Vagina (tissue), 2 donors: ENCODE results near the gene PRDM2.

Experiments used
- CTCF ChIP-seq, 3 experiments: fragments of 450-650 bp in 2 of 3; fragments of 200-600 bp in 1 of 3; sonication (generic) in 1 of 3; IDR thresholded peaks; one replicate each; pipeline ENCODE4 v1.5.1; 2017 to 2019; ENCODE audit warnings: antibody characterized with exemption in 3 of 3, mild to moderate bottlenecking in 2 of 3, moderate library complexity in 2 of 3
- POLR2A ChIP-seq, 2 donors: fragments of 450-650 bp; IDR thresholded peaks; one replicate each; pipeline ENCODE4 v1.6.1; 2017; ENCODE audit warnings: antibody characterized with exemption in 2 of 2, mild to moderate bottlenecking in 2 of 2, moderate library complexity in 2 of 2
- POLR2AphosphoS5 ChIP-seq, 2 donors: sonication (generic); formaldehyde crosslinking; IDR thresholded peaks; one replicate each; pipeline ENCODE4 v1.9.0; 2017; ENCODE audit warnings: antibody characterized with exemption in 2 of 2, mild to moderate bottlenecking in 2 of 2, low read depth in 1 of 2; ENCODE audit not compliant: insufficient read depth in 1 of 2

DNA sequence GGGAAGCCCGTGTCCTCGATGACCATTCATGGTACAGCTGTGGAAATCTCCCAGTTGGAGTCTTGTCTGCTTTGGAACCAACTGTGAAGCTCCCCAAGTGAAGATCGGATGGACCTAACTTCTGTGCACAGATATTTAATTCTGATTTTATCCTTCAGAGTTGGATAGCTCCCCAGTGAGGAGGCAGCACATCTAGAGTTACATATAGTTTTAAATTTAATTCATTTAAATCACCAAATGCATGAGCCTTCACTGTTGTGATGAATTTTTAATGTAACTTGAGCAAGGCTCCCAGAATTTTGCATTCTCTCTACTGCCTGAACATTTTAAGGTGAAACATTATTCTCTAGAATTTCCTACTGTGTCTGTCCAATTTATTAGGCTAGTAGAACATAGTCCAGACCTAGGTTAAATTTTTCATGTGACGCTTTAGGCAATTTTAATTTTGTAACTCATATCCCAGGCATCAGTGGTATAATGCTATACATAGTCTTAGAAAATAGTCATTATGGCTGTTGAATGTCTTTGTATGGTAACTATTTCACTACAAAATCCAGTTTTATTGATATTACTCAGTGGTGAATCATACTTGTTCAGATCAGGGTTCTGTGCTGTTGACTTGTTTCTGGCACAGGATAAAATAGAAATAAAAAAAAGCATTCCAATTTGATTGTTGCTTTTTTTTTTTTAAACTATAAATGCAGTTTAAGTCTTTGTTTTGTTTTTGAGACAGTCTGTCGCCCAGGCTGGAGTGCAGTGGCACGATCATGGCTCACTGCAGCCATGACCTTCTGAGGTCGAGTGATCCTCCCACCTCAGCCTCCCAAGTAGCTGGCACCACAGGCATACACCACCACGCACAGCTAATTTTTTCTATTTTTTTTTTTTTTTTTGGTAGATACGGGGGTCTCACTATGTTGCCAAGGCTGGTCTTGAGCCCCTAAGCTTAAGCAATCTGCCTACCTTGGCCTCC lies 66.9 kb downstream of the PRDM2 start:
- no peak for TF ChIP-seq CTCF (IDR thresholded peaks at IDR 0.05)
- TF ChIP-seq POLR2A (IDR thresholded peaks at IDR 0.05): no peak
- peak in 1 of 2 donors; percentile 24 for TF ChIP-seq POLR2AphosphoS5 (IDR thresholded peaks at IDR 0.05; ENCODE audit: insufficient read depth in 1 of 2, low read depth in 1 of 2)
